PC-3 (cell line): ENCODE results near the gene COL25A1. TPM values are rescaled to one million over a fixed set of nuclear protein-coding genes. Genes with fewer than 3 reads are reported as not detected.

Experiments
- ATAC-seq: fragments of 200-7000 bp; cut with Tn5 transposase; 2 replicates; pipeline ENCODE4 v1.9.1; 2020; ENCODE audit warnings: mild to moderate bottlenecking, moderate library complexity
- BruUV-seq: library from RNA; stranded (reverse); fragments of 400-500 nt; replicated peaks from 2 replicates; lab custom pipeline; 2021; lab: Mats Ljungman, UMichigan
- CTCF ChIA-PET: fragments of 300-600 bp; sonication (Branson Sonifier 250); formaldehyde crosslinking; loops from one replicate; lab custom pipeline; 2022; ENCODE audit warnings: antibody characterized with exemption; lab: Charles Lee
- POLR2A ChIA-PET: fragments of 300-600 bp; sonication (Branson Sonifier 250); formaldehyde crosslinking; loops from one replicate; lab custom pipeline; 2022; ENCODE audit warnings: antibody characterized with exemption; ENCODE audit not compliant: unreplicated experiment; lab: Charles Lee
- DNase-seq: peaks from one replicate; pipeline ENCODE4 v3.0.0-alpha.2; 2015
- H2AFZ ChIP-seq: fragments of 300-600 bp; sonication (generic); 2 replicates; pipeline ENCODE4 v1.6.0; 2016; ENCODE audit warnings: antibody characterized with exemption, low read length
- H3F3A ChIP-seq: fragments of 300-600 bp; sonication (generic); one replicate; pipeline ENCODE4 v1.6.0; 2017; ENCODE audit warnings: antibody characterized with exemption, low read length, control low read depth, mild to moderate bottlenecking; ENCODE audit not compliant: unreplicated experiment
- H3K27ac ChIP-seq: fragments of 300-600 bp; sonication (generic); 2 replicates; pipeline ENCODE4 v1.5.1; 2016; ENCODE audit warnings: mild to moderate bottlenecking, low read length
- H3K27me3 ChIP-seq: fragments of 300-600 bp; sonication (generic); 2 replicates; pipeline ENCODE4 v1.6.1; 2016; ENCODE audit warnings: low read length, mixed read lengths
- H3K36me3 ChIP-seq: fragments of 300-600 bp; sonication (generic); 2 replicates; pipeline ENCODE4 v1.6.1; 2016; ENCODE audit warnings: low read depth, mixed run types, low read length, mixed read lengths
- H3K4me1 ChIP-seq: fragments of 300-600 bp; sonication (generic); 2 replicates; pipeline ENCODE4 v1.5.1; 2016; ENCODE audit warnings: low read length; ENCODE audit not compliant: insufficient read depth
- H3K4me2 ChIP-seq: fragments of 300-600 bp; sonication (generic); 2 replicates; pipeline ENCODE4 v1.6.0; 2016; ENCODE audit warnings: low read length
- H3K4me3 ChIP-seq: fragments of 300-600 bp; sonication (generic); 2 replicates; pipeline ENCODE4 v1.5.1; 2016; ENCODE audit warnings: mild to moderate bottlenecking, low read length, mixed read lengths
- H3K79me2 ChIP-seq: fragments of 300-600 bp; sonication (generic); 2 replicates; pipeline ENCODE4 v1.6.1; 2017; ENCODE audit warnings: low read length, mixed read lengths
- H3K9ac ChIP-seq: fragments of 300-600 bp; sonication (generic); 2 replicates; pipeline ENCODE4 v1.6.0; 2016; ENCODE audit warnings: mild to moderate bottlenecking, low read length
- H3K9me2 ChIP-seq: fragments of 300-600 bp; sonication (generic); replicated peaks from 2 replicates; pipeline ENCODE4 v1.6.1; 2016; ENCODE audit warnings: mixed run types, low read length, mixed read lengths
- H3K9me3 ChIP-seq: fragments of 300-600 bp; sonication (generic); 2 replicates; pipeline ENCODE4 v1.6.1; 2016; ENCODE audit warnings: low read length, mixed read lengths
- H4K20me1 ChIP-seq: fragments of 300-600 bp; sonication (generic); 2 replicates; pipeline ENCODE4 v1.6.1; 2016; ENCODE audit warnings: low read length, mixed read lengths
- CTCF ChIP-seq: fragments of 300-600 bp; sonication (generic); conservative IDR thresholded peaks from 2 replicates; pipeline ENCODE4 v1.5.1; 2017; ENCODE audit warnings: antibody characterized with exemption, low read depth, mild to moderate bottlenecking, low read length
- EZH2 ChIP-seq: fragments of 300-600 bp; sonication (generic); IDR thresholded peaks from one replicate; pipeline ENCODE4 v1.6.1; 2017; ENCODE audit warnings: antibody characterized with exemption, mild to moderate bottlenecking, low read length; ENCODE audit not compliant: unreplicated experiment
- EZH2phosphoT487 ChIP-seq: fragments of 300-600 bp; sonication (generic); IDR thresholded peaks from 2 replicates; pipeline ENCODE4 v1.6.1; 2018; ENCODE audit warnings: mild to moderate bottlenecking, antibody characterized with exemption, low read length, borderline replicate concordance
- intact Hi-C: fragments of 100-400 bp; cut with micrococcal nuclease; formaldehyde crosslinking; loops from 2 replicates; pipeline ENCODE4 v1.9.0; 2023
- total RNA-seq: library from RNA; depleted of rRNA; stranded (reverse); fragments of >200 nt; gene quantifications from 2 replicates; pipeline ENCODE4 v1.2.3, GENCODE V29; 2014

COL25A1 gene
- total RNA-seq, 1 experiment from 2014 or later, result not detected

- no peaks in the 10 kb centered on the region for H3K79me2 ChIP-seq
- H3K9me2 ChIP-seq, result no peaks in the 10 kb centered on the region
- no peak overlapping the region for H3K4me3 ChIP-seq
- ATAC-seq (no peak), DNase-seq (no peak)
- H3K27me3 ChIP-seq, result peaks cover 34% of the 10 kb centered on the region
- CTCF ChIA-PET, result no interaction called here
- H3K4me1 ChIP-seq, result no peaks in the 10 kb centered on the region
- TF ChIP-seq EZH2, result no peak
- no peak for TF ChIP-seq EZH2phosphoT487
- no peak for TF ChIP-seq CTCF
- H3K36me3 ChIP-seq, result no peaks in the 10 kb centered on the region
- no peak overlapping the region for H3K4me2 ChIP-seq
- H3K9ac ChIP-seq, result no peak overlapping the region
- no peaks in the 10 kb centered on the region for H3K9me3 ChIP-seq
- H2AFZ ChIP-seq, result no peak overlapping the region
- no peak overlapping the region for H3K27ac ChIP-seq
- H3F3A ChIP-seq, result no peaks in the 10 kb centered on the region
- no TSS peak for BruUV-seq
- POLR2A ChIA-PET, result interaction anchor here (0.6 kb wide), 1 partner anchor 12 kb away, joined by 3 read pairs; no protein-coding TSS in a partner anchor
- no peaks in the 10 kb centered on the region for H4K20me1 ChIP-seq
- intact Hi-C loops, result no loop called here
Measured at GRCh38 chr4:108820492-108821350, 481.7 kb downstream of the COL25A1 start.

GRCh38 chr4:108814326-108814725 lies 488.1 kb downstream of the COL25A1 start:
- TF ChIP-seq EZH2phosphoT487 (no peak), EZH2 (no peak), CTCF (no peak)
- Histone ChIP-seq H3K27ac (no peak overlapping the region), H3K79me2 (no peaks in the 10 kb centered on the region), H4K20me1 (no peaks in the 10 kb centered on the region), H2AFZ (no peak overlapping the region), H3F3A (no peaks in the 10 kb centered on the region), H3K4me3 (no peak overlapping the region), H3K4me1 (no peaks in the 10 kb centered on the region), H3K27me3 (peaks cover 31% of the 10 kb centered on the region; the same call in 1 of the 2 replicates), H3K9me2 (no peaks in the 10 kb centered on the region), H3K9ac (no peak overlapping the region), H3K4me2 (no peak overlapping the region), H3K9me3 (no peaks in the 10 kb centered on the region), H3K36me3 (no peaks in the 10 kb centered on the region)
- no TSS peak for BruUV-seq
- DNase-seq, result no peak
- ChIA-PET POLR2A (no interaction called here), CTCF (no interaction called here)
- ATAC-seq, result no peak
- intact Hi-C loops, result no loop called here

GRCh38 chr4:108813261-108813660 lies 489.2 kb downstream of the COL25A1 start:
- no peak overlapping the region for H3K27ac ChIP-seq
- no peak overlapping the region for H3K4me2 ChIP-seq
- no peaks in the 10 kb centered on the region for H3K36me3 ChIP-seq
- H3K9me3 ChIP-seq, result no peaks in the 10 kb centered on the region
- no peak for TF ChIP-seq EZH2
- TF ChIP-seq EZH2phosphoT487, result no peak
- no peak for TF ChIP-seq CTCF
- POLR2A ChIA-PET, result no interaction called here
- H3K9me2 ChIP-seq, result no peaks in the 10 kb centered on the region
- H3F3A ChIP-seq, result no peaks in the 10 kb centered on the region
- peaks cover 22% of the 10 kb centered on the region; the same call in 1 of the 2 replicates for H3K27me3 ChIP-seq
- CTCF ChIA-PET, result no interaction called here
- no peak overlapping the region for H2AFZ ChIP-seq
- H4K20me1 ChIP-seq, result no peaks in the 10 kb centered on the region
- no peaks in the 10 kb centered on the region for H3K79me2 ChIP-seq
- DNase-seq (no peak), ATAC-seq (no peak)
- no TSS peak for BruUV-seq
- H3K4me1 ChIP-seq, result no peaks in the 10 kb centered on the region
- no peak overlapping the region for H3K4me3 ChIP-seq
- intact Hi-C loops, result no loop called here
- no peak overlapping the region for H3K9ac ChIP-seq
